ENCODE measurements around the gene CDC42BPG.

- TF ChIP-seq CTCF (IDR thresholded peaks at IDR 0.05 in 2 of 3, conservative IDR thresholded peaks at IDR 0.05 in 1 of 3; ENCODE audit: control insufficient read depth in 2 of 3, extremely low read depth in 1 of 3, insufficient read depth in 1 of 3, low read depth in 3 of 3, low read length in 3 of 3) = no peak
- TF ChIP-seq SIN3A (IDR thresholded peaks at IDR 0.05; ENCODE audit: low read depth, low read length) = no peak
- no peak for TF ChIP-seq E2F4 (IDR thresholded peaks at IDR 0.05; ENCODE audit: low read depth, low read length)
- no peak for TF ChIP-seq EP300 (IDR thresholded peaks at IDR 0.05; ENCODE audit: borderline replicate concordance in 1 of 2, control insufficient read depth in 1 of 2, low read depth in 2 of 2, low read length in 2 of 2)
- TF ChIP-seq CHD2 (IDR thresholded peaks at IDR 0.05; ENCODE audit: borderline replicate concordance, low read depth, low read length) = no peak
- TF ChIP-seq MYC (IDR thresholded peaks at IDR 0.05; ENCODE audit: insufficient read depth, insufficient read length, insufficient replicate concordance, low read length, severe bottlenecking) = no peak
- TF ChIP-seq POLR2A (IDR thresholded peaks at IDR 0.05; ENCODE audit: low read depth, low read length) = no peak
- TF ChIP-seq KLF5 (IDR thresholded peaks at IDR 0.05; ENCODE audit: partially characterized antibody) = no peak
- no peak for TF ChIP-seq ETV6 (conservative IDR thresholded peaks at IDR 0.05 in 1 of 2, IDR thresholded peaks at IDR 0.05 in 1 of 2; ENCODE audit: borderline replicate concordance in 1 of 2, low read depth in 1 of 2)
- no peak for TF ChIP-seq PRDM15 (CRISPR knock-in tag; IDR thresholded peaks at IDR 0.05)
- TF ChIP-seq POU2F2 (IDR thresholded peaks at IDR 0.05; ENCODE audit: borderline replicate concordance, low read depth, low read length) = no peak
Observed at GRCh38 chr11:64883575-64883974, 39.1 kb upstream of the CDC42BPG start.
